Esophagus muscularis mucosa (tissue), 4 donors: ENCODE data around the gene SNX2. TPM values are rescaled to one million over a fixed set of nuclear protein-coding genes. Genes with fewer than 3 reads are reported as not detected.

ENCODE experiments used
- DNase-seq: peaks from one replicate; pipeline ENCODE4 v3.0.0-alpha.2; 2017; ENCODE audit errors: extremely low spot score
- H3K27ac ChIP-seq, 4 donors: fragments of 200-600 bp; sonication (generic); replicated peaks in 1 of 4; 1 replicate in 3 of 4; 2 replicates in 1 of 4; pipeline ENCODE4 v1.5.1; 2016 to 2019; ENCODE audit warnings: mild to moderate bottlenecking in 1 of 4
- H3K27me3 ChIP-seq, 4 donors: fragments of 200-600 bp; sonication (generic); one replicate each; pipeline versions ENCODE4 v1.5.1 to v1.6.0; 2016 to 2019
- H3K36me3 ChIP-seq, 4 donors: fragments of 200-600 bp; sonication (generic); one replicate each; pipeline ENCODE4 v1.5.1; 2016 to 2019
- H3K4me1 ChIP-seq, 4 donors: fragments of 200-600 bp; sonication (generic); one replicate each; pipeline ENCODE4 v1.5.1; 2016 to 2019
- H3K4me3 ChIP-seq, 4 donors: fragments of 200-600 bp; sonication (generic); 1 replicate in 2 of 4; 2 replicates in 2 of 4; pipeline ENCODE4 v1.5.1; 2016 to 2019; ENCODE audit warnings: mild to moderate bottlenecking in 4 of 4, moderate library complexity in 1 of 4
- H3K9me3 ChIP-seq, 4 donors: fragments of 200-600 bp; sonication (generic); 1 replicate in 3 of 4; 2 replicates in 1 of 4; pipeline ENCODE4 v1.5.1; 2016 to 2019
- EP300 ChIP-seq: sonication (generic); formaldehyde crosslinking; IDR thresholded peaks from one replicate; pipeline ENCODE4 v1.6.1; 2017; ENCODE audit warnings: antibody characterized with exemption
- POLR2A ChIP-seq: fragments of 450-650 bp; IDR thresholded peaks from one replicate; pipeline ENCODE4 v1.6.1; 2017; ENCODE audit warnings: antibody characterized with exemption, moderate library complexity, mild to moderate bottlenecking, low read depth
- POLR2AphosphoS5 ChIP-seq, 2 donors: sonication (generic); formaldehyde crosslinking; IDR thresholded peaks; one replicate each; pipeline ENCODE4 v1.6.1; 2017; ENCODE audit warnings: antibody characterized with exemption in 2 of 2
- WGBS: methylation state at CpG from one replicate; pipeline ENCODE4 v1.1.5; 2018; 5-methylcytosine and 5-hydroxymethylcytosine counted together
- intact Hi-C: fragments of 100-400 bp; cut with DNase I; formaldehyde crosslinking; loops from one replicate; pipeline ENCODE4 v1.15.1; 2023
- total RNA-seq, 4 donors: library from RNA; depleted of rRNA; stranded (reverse); fragments of >200 nt; gene quantifications; one replicate each; pipeline versions ENCODE4 v1.1.0 to v1.2.1, GENCODE V29; 2016
- TF ChIP-seq, protein P1 (sequence below), 3 experiments: fragments of 200-600 bp in 2 of 3; fragments of 450-650 bp in 1 of 3; sonication (generic) in 2 of 3; IDR thresholded peaks; one replicate each; pipeline ENCODE4 v1.5.1; 2017 to 2019; ENCODE audit warnings: antibody characterized with exemption in 3 of 3, mild to moderate bottlenecking in 2 of 3, moderate library complexity in 1 of 3

Gene SNX2
- total RNA-seq, 4 donors from 2014 or later = 62.1 to 86.0 (median 75.4) TPM

DNA sequence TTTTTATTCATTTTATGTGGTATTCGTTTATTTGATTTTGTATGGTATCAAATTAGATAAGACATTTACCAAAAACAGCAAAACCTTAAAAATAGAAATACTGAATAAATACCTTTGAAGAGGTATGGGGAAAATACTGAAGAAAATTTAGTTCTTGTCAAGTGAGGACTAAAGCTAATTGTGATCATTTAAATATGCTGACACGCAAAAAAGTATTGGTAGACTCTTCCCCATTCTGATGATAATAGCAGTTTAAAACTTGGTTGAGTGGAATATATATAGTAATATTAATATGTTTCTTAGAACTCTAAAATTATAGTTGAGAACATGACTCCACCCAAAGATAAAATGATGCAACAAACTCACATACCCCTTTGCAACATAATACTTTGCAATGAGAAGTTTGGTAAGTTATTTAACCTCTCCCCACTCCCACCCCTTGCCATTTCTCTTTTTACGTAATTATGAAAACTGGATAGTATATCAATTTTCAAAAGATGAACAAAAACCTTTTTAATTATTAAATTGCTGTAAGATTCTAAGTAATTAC is 40.4 kb downstream of the SNX2 start:
- peaks cover 0 to 30% (median 21%) of the 10 kb centered on the region in 4 donors for H3K36me3 ChIP-seq
- no peak overlapping the region for H3K4me3 ChIP-seq
- no peak for DNase-seq
- no peaks in the 10 kb centered on the region for H3K27me3 ChIP-seq
- no peaks in the 10 kb centered on the region for H3K4me1 ChIP-seq
- H3K9me3 ChIP-seq = no peaks in the 10 kb centered on the region
- 93% methylated on average over 3 of the region's 3 CpGs for WGBS
- TF ChIP-seq POLR2A (no peak), EP300 (no peak), POLR2AphosphoS5 (IDR thresholded peaks at IDR 0.05) (no peak)
- TF ChIP-seq, protein P1, sequence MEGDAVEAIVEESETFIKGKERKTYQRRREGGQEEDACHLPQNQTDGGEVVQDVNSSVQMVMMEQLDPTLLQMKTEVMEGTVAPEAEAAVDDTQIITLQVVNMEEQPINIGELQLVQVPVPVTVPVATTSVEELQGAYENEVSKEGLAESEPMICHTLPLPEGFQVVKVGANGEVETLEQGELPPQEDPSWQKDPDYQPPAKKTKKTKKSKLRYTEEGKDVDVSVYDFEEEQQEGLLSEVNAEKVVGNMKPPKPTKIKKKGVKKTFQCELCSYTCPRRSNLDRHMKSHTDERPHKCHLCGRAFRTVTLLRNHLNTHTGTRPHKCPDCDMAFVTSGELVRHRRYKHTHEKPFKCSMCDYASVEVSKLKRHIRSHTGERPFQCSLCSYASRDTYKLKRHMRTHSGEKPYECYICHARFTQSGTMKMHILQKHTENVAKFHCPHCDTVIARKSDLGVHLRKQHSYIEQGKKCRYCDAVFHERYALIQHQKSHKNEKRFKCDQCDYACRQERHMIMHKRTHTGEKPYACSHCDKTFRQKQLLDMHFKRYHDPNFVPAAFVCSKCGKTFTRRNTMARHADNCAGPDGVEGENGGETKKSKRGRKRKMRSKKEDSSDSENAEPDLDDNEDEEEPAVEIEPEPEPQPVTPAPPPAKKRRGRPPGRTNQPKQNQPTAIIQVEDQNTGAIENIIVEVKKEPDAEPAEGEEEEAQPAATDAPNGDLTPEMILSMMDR (IDR thresholded peaks at IDR 0.05) = no peak
- no peak overlapping the region for H3K27ac ChIP-seq
- intact Hi-C loops = no loop called here

DNA sequence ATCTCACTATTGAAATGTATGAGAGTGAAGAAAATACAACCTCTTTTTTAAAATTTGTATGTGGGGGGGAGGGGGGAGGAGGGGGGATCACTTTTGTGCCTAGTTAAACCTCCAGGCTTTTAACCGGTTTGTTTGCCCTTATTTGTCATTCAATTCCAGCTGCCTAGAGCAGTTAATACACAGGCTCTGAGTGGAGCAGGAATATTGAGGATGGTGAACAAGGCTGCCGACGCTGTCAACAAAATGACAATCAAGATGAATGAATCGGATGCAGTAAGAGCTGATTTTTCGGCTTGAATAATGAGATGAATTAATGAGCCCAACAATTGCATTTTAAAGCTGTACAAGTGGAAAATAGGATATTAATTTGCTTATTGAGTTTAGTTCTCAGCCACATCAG is 41.9 kb downstream of the SNX2 start:
- no peaks in the 10 kb centered on the region for H3K9me3 ChIP-seq
- intact Hi-C loops = no loop called here
- no peak overlapping the region for H3K27ac ChIP-seq
- H3K4me1 ChIP-seq = no peaks in the 10 kb centered on the region
- WGBS = 78% methylated on average over 5 of the region's 5 CpGs
- peaks cover under 1 to 45% (median 27%) of the 10 kb centered on the region in 4 donors for H3K36me3 ChIP-seq
- TF ChIP-seq, protein P1 (IDR thresholded peaks at IDR 0.05) = no peak
- H3K4me3 ChIP-seq = no peak overlapping the region
- no peak for DNase-seq
- no peaks in the 10 kb centered on the region for H3K27me3 ChIP-seq

DNA sequence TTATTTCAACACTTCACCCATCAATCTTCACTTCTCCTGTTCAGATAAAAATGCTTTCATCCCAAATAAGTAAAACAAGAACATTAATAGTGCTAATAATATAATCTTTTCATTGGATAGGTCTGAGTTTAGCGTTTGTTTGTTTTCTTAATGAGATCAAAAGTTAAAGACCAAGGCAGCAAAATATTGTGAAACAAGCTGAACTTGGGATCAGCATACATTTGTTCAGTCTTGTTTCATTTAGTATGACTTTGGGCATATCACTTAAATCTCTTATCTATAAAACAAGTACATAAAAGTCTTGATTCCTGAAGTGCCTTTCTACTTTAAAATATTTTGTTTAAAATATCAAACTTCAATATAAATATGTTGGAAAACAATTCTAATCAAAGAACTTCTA is 57.1 kb downstream of the SNX2 start:
- no peaks in the 10 kb centered on the region for H3K9me3 ChIP-seq
- intact Hi-C loops = no loop called here
- WGBS = 88% methylated on average over 1 of the region's 1 CpG
- H3K27ac ChIP-seq = no peak overlapping the region
- DNase-seq = no peak
- H3K4me3 ChIP-seq = no peak overlapping the region
- no peaks in the 10 kb centered on the region for H3K4me1 ChIP-seq
- H3K27me3 ChIP-seq = no peaks in the 10 kb centered on the region
- no peak for TF ChIP-seq POLR2AphosphoS5 (IDR thresholded peaks at IDR 0.05)
- no peak for TF ChIP-seq EP300
- no peak for TF ChIP-seq POLR2A
- TF ChIP-seq, protein P1 (IDR thresholded peaks at IDR 0.05) = no peak
- peaks cover 15 to 44% (median 27%) of the 10 kb centered on the region in 4 donors for H3K36me3 ChIP-seq

DNA sequence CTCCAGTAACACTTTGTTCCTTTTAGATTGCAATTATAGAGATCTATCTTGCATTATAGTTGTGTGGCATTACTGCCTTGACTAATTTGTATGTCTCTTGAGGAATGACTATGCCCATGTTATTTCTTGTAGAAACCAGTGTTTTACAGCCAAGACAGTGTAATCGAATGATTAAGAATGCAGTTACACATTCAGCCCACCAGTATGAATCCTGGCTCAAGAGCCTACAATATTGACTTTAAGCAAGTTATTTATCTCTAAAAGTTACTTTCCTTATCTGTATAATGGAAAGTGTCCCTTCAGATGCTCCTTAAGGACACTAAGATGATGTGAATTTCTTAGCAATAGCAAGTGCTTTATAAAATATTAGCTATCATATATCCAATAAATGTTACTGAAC is 60.8 kb downstream of the SNX2 start:
- WGBS = 84% methylated on average over 1 of the region's 1 CpG
- DNase-seq = no peak
- H3K4me3 ChIP-seq = no peak overlapping the region
- no peak for TF ChIP-seq POLR2A
- no peak for TF ChIP-seq EP300
- TF ChIP-seq, protein P1 (IDR thresholded peaks at IDR 0.05) = no peak
- TF ChIP-seq POLR2AphosphoS5 (IDR thresholded peaks at IDR 0.05) = no peak
- no peaks in the 10 kb centered on the region for H3K27me3 ChIP-seq
- no peaks in the 10 kb centered on the region for H3K4me1 ChIP-seq
- peaks cover 0 to 9% (median under 1%) of the 10 kb centered on the region in 4 donors for H3K36me3 ChIP-seq
- H3K9me3 ChIP-seq = no peaks in the 10 kb centered on the region
- intact Hi-C loops = no loop called here
- no peak overlapping the region for H3K27ac ChIP-seq

- Histone ChIP-seq H3K36me3 (no peaks in the 10 kb centered on the region), H3K27me3 (no peaks in the 10 kb centered on the region), H3K4me3 (no peak overlapping the region), H3K27ac (no peak overlapping the region), H3K4me1 (no peaks in the 10 kb centered on the region), H3K9me3 (no peaks in the 10 kb centered on the region)
- intact Hi-C loops = no loop called here
- no peak for DNase-seq
- 92% methylated on average over 3 of the region's 3 CpGs for WGBS
- no peak for TF ChIP-seq POLR2A
- TF ChIP-seq EP300 = no peak
- no peak for TF ChIP-seq POLR2AphosphoS5 (IDR thresholded peaks at IDR 0.05)
- TF ChIP-seq, protein P1 (IDR thresholded peaks at IDR 0.05) = no peak
These were observed 62.1 kb downstream of the SNX2 start for GRCh38 chr5:122836947-122837346.
